ENCODE results near the gene GSC. TPM values are rescaled to one million over a fixed set of nuclear protein-coding genes. Genes with fewer than 3 reads are reported as not detected.
"Not testable (repeated sequence)": the region's sequence is repeated elsewhere in the genome, so short reads cannot be mapped to it uniquely, and the experiment has no call there.

GSC gene
- total RNA-seq, 1 donor from 2014 or later, result 1.5 TPM

- DNase-seq, result no peak
Observed at GRCh38 chr14:94746131-94746530, 23.8 kb downstream of the GSC start.

DNA sequence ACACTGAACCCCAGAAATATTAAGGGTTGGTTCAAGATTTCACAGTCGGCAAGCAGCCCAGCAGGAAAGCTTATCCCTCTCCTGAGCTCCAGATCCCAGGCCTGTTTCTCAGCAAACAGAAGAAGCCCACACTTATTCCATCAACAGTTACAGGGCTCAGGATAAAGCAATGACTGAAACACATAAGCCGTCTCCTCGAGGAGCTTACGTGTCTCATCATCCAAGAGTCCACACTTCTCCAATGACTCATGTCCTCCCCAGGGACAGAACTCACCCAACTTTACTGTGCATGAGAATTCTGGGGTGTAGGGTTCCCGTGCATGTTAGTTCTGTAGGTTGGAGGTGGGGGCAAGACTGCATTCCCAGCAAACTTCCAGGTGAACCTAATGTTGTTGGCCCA, 31.2 kb downstream of the GSC start:
- no peak for DNase-seq

GRCh38 chr14:94738097-94738496, 31.8 kb downstream of the GSC start:
- DNase-seq, result no peak

DNA sequence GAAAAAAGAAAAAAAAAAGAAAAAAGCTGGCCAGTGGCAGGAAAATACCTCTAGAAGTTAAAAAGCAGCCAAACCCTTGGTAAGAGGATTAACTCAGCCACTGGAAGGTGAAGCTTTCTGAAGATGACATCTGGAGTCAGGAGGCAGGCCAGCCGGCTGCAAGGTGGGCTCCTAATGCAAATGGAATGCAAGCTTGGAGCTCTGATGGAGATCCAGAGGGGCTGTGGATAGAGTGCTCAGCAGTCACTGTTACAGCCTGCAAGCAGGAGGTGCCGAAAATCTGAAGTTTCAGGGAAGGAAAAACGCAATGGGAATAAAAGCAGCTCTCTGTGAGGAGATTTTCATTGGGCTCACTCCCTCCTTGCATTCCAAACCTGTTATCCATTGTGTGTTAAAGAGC, 41.0 kb downstream of the GSC start:
- no peak for DNase-seq

DNA sequence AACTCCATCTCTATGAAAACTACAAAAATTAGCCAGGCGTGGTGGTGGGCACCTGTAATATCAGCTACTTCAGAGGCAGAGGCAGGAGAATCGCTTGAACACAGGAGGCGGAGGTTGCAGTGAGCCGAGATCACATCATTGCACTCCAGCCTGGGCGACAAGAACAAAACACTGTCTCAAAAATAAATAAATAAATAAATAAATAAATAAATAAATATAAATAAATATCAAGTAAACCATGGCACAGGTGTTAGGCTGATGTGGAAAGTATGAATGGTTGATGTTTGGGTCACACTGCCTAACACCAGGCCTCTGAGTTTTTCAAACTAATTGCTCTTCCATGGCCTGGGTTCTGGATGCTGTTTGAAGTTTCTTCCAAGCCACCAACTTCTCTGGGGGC, 41.5 kb downstream of the GSC start:
- DNase-seq, result not testable (repeated sequence)

DNA sequence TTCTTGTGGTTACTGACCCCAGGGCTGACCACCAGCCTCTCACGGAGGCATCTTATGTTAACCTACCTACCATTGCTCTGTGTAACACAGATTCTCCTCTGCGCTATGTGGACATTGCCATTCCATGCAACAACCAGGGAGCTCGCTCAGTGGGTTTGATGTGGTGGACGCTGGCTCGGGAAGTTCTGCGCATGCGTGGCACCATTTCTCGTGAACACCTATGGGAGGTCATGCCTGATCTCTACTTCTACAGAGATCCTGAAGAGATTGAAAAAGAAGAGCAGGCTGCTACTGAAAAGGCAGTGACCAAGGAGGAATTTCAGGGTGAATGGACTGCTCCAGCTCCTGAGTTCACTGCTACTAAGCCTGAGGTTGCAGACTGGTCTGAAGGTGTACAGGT, 43.3 kb downstream of the GSC start:
- DNase-seq, result not testable (repeated sequence)

- DNase-seq, result no peak
Observed at GRCh38 chr14:94724993-94725392, 44.9 kb downstream of the GSC start.

GRCh38 chr14:94722397-94722796, 47.5 kb downstream of the GSC start:
- no peak for DNase-seq

Other genes starting within 250 kb of the GSC start
- gene SERPINA4, start 208.7 kb downstream of the GSC start, total RNA-seq, result not detected
- not detected for gene SERPINA5, start 188.7 kb downstream of the GSC start, total RNA-seq
- 1.5 TPM for gene SERPINA3, start 157.7 kb downstream of the GSC start, total RNA-seq